Measurements from ENCODE around the gene AFF3. TPM values are rescaled to one million over a fixed set of nuclear protein-coding genes. Genes with fewer than 3 reads are reported as not detected.

AFF3 gene
- total RNA-seq, 2 donors from 2014 or later = 20.8 to 22.8 TPM

DNA sequence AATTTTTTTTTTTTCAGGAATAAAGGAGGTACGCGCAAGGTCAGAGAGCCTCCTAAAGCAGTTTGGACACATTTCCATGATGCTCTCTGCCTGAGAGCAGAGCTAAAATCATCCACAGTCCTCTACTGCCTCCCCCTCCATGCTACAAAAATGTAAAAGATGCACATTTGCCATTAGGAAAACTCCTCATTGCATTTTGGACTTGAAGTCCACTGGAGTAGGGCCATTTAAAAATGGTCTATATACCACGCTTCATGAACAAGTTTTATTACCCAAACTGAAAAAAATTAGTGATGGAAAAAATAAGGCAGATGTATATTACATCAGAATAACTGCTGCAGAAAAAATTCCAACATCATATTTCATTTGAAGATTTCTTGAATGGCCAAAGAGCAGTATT, 256.0 kb downstream of the AFF3 start:
- intact Hi-C loops (cut with DNase I) = loop anchor here in 1 of 2 donors (10.0 kb wide), 1 partner anchor 72 kb away; no protein-coding TSS in a partner anchor
- DNase-seq (no peak), ATAC-seq (no peak)

DNA sequence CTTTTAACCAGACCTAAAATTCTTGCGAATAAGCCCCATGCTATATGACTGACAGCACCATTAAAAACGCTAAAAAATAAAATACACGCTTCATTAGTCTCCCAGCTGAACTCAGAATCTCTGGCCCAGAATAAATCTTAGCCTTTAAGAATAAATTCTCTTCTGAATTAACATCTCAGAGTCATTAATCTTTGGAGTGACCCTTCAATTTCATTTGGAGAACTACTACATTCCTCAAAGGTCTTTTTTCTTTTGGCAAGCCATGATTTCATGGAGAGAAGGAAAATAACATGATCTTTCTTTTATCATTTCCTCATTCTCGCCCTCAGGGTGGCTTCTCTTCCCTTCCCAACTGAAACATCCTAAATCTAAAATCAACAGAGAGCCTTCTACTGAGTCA, 259.0 kb downstream of the AFF3 start:
- ATAC-seq = no peak
- intact Hi-C loops (cut with DNase I) = loop anchor here in 1 of 2 donors (10.0 kb wide), 1 partner anchor 69 kb away; no protein-coding TSS in a partner anchor
- DNase-seq = no peak

DNA sequence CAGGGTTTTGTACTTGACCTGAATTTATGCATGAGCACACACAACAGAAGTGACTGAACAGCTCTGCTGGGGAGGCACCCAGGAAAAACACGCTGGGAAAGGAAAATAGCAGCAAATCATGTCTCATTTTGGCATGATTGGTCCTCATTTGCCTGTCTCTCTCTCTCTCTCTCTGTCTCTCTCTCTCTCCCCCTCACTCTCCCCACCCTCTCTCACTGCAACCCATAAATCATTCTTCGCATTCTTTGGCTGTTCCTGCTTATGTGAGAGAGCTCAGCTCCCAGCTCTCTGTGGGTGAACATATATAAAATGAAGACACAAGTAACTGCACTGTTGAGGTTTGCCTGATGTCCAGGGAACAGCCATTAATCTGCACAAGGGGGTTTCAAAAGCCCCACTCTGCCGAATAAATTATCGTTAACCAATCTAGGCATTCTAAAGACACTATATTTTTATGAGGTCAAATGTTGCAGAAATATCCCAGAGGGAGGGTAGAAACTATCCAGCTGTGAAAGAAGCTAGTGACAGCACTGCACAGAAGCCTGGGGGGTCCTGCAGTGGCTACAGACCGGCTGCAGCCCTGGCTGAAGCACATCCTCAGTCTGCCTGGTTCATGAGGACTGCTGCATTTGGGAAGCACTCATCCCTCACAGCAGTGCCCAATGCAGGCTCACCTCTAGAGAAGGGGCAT, 260.3 kb downstream of the AFF3 start:
- DNase-seq (no peak), ATAC-seq (peak; percentile 67 to 78)
- intact Hi-C loops (cut with DNase I) = loop anchor here in 1 of 2 donors (10.0 kb wide), 1 partner anchor 67 kb away; no protein-coding TSS in a partner anchor

DNA sequence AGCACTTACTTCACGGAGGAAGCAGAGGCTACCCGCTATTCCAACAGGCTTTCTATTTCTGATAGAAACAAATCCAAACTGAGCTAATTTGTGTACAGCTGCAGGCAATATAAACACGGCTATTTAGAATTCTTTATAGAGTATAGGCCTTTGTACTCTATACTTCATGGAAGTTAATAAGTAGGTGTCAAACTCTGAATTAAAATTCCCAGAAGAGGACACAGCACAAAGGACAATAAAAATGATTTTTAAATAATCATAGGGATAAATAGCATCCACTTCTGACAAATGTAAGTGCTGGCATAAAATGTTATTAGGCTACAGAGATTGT, 261.5 kb downstream of the AFF3 start:
- ATAC-seq (no peak), DNase-seq (no peak)
- intact Hi-C loops (cut with DNase I) = loop anchor here in 1 of 2 donors (10.0 kb wide), 1 partner anchor 66 kb away; no protein-coding TSS in a partner anchor

DNA sequence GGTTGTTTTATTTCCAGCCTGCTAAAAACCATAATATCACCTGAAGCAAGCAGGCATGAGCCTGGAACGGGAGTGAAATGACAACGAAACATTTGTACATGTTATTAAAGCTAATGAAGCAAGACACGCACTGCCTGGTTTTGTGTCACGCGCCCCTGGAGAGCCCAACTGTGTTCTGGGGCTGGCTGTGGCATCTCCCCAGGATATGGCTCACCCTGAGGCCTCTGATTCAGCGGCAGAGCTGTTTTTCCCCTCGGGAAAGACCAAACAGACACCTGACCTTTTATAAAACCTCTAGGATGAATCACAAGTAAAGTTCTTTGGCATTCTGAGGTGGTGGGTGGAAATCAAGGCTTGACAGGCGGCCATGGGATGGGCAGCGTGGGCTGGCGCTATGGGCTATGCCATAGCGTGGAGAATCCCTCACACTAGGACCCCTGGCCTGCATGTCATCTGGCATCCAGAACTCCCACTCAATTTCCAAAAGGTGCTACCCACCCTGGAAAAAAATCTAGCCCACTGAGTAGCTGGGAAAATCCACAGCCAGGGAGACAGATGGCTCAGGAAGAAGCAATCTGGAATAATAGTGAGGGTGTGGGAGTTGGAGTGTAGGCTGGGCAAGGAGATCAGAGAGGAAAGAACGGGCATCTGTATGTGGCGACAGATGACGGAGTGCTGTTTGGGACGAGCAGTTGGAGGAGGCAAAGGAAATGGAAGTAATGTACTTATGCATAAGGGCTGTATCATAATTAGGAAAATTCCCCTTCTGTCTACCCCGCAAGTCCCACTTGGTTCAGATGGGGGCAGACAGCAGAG, 262.0 kb downstream of the AFF3 start:
- ATAC-seq (no peak), DNase-seq (no peak)
- intact Hi-C loops (cut with DNase I) = loop anchor here in 1 of 2 donors (10.0 kb wide), 1 partner anchor 66 kb away; no protein-coding TSS in a partner anchor

DNA sequence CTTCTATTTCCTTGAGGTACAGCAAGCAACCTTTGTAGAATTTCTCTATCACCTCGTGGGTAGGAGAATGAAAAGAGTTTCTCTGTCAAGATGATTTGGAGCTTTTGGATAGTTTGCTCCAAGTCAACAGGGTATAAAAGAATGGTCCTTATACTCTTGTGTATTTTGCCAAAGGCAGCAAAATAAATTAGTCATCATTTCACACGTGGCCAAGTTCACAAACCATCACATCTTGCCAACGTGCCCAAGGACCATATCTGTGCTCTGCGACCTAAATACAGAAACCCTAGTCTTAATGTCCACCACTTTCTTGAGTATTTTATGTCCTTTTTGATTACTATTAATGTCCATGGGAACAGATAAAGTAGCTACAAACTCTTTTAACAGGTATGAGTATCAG, 262.9 kb downstream of the AFF3 start:
- DNase-seq (no peak), ATAC-seq (no peak)
- intact Hi-C loops (cut with DNase I) = no loop called here

DNA sequence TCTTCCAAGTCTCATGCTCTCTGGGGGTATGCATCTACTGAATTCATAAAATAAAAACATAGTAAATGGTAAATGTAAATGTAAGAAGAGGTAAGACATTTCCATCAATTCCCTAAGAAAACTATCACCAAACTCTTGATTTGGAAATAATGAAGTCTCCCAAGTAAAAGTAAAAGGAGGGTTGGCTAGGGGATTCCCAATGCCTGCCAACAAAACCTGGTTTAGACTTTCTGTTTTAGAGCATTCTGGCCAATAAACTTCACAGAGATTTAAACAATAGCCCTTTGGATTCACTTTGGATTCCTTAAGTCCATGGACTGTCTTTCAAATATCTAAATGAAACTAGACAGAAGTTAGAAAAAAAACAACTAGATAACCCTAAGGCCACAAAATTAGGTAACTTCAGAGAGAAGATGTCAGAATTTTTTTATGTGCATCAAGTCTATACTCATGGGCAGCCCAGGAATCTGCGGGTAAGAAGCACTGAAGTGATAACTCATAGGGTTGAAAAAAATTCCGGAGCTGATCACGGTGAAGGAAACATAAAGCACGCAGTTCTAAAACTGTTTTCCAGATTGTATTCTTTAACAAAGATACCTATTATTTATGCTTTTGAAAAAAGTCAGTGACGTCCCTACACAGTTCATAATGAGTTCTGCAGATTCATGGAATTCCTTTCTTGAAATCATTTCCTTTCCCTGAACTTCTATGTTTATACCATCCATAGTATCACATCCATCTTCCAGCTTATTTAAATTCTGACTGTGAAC, 263.6 kb downstream of the AFF3 start:
- ATAC-seq (no peak), DNase-seq (no peak)
- intact Hi-C loops (cut with DNase I) = no loop called here

DNA sequence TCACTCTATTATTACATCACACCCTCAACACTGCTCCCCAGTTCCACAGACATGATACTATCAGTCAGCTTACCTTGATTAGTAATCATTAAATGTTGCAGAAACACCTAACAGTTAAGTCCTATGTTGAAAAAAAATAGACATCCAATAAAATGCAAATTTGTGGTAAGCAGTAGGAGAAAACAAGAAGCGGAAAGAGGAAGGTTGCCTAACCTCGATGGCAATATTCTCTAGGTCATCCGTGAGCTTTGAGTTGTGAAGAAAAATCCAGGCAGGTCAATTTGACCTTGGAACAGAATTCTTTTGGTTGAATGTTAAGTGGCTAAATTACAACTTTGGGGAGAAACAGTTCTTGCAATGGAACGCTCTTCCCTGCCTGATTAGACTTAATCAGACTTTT, 264.4 kb downstream of the AFF3 start:
- intact Hi-C loops (cut with DNase I) = no loop called here
- no peak for ATAC-seq
- DNase-seq = no peak

DNA sequence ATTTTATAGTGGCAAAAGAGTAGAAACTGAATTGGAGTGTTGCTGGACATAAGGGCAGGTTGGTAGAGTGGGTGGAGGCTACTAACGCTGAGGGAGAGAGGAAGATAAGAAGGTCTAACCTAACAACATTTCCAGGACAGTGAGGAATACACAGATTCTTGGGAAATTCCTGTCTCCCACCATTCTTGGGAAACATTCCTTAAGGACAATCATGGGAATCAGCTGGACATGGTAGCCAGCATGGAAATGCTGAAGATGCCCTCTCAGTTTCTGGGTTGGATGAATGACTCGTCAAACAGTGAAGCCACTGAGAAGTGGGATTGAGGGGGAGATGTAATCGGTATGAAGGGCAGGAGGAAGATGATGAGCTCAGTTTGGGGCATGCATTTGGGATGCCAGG, 265.4 kb downstream of the AFF3 start:
- no peak for DNase-seq
- ATAC-seq = no peak
- intact Hi-C loops (cut with DNase I) = no loop called here

DNA sequence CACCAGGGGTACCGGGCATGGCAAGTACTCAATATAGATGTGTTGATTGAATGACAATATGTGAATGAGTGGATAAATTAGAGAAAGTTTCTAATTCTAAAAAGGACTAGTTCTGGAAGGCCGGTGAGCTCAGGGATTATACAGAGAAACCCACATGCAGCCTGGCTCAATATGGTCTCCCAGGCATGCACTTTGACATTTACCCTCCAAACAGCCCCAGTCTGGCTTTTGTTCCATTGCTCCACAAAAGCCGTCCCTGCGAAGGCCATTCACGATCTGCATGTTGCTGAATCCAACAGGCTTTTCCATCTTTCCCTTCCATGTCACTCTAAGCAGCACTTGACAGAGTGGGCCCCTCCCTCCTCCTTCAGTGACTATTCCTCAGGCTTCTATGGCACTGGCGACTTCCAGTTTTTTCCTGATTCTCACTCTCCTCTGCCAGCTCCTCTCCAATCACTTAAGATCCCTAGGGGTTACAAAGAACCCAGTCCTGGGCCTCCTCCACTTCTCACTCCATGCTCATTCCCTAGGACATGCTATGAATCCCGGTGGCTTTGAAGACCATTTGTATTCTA, 266.7 kb downstream of the AFF3 start:
- intact Hi-C loops (cut with DNase I) = no loop called here
- DNase-seq (no peak), ATAC-seq (no peak)

DNA sequence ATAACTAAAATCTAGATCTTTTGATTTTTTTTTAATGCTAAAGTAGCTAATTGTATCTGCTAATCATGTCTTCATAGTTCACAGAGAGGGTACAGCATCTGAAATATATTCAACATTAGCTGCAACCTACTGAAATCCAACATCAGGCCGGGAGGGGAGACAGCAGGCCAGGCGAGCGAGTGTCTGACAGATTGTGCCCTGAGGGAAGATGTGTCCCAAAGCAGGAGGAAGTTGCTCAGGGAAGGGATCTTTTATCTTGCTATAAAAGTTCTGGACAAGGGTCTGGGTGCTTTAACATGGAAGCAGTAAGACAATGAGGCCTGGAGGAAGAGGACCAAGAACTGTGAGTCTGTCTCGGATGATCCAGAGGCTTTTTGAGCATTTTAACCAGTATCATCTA, 274.1 kb downstream of the AFF3 start:
- intact Hi-C loops (cut with DNase I) = no loop called here
- DNase-seq (no peak), ATAC-seq (no peak)

DNA sequence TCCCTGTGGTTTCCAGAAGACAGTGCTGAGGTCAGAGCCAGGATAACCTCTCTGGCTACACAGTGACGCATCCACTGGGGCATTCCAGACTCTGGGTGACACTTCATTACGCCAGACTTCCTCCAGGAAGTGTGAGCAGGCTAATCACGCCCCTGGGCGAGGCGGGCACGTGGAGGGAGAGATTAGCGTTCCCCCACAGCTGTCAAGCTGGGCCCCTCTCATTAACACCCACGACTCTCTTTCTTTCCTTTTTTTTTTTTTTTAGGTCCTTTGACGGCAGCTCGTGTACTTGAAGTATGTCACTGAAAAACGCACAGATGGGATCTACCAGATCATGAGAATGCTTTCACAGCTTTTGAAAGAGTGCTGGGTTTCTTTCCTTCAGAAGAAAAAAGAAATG, 274.6 kb downstream of the AFF3 start:
- intact Hi-C loops (cut with DNase I) = no loop called here
- peak in 1 of 2 donors; percentile 59 for ATAC-seq
- peak; percentile 29 for DNase-seq

DNA sequence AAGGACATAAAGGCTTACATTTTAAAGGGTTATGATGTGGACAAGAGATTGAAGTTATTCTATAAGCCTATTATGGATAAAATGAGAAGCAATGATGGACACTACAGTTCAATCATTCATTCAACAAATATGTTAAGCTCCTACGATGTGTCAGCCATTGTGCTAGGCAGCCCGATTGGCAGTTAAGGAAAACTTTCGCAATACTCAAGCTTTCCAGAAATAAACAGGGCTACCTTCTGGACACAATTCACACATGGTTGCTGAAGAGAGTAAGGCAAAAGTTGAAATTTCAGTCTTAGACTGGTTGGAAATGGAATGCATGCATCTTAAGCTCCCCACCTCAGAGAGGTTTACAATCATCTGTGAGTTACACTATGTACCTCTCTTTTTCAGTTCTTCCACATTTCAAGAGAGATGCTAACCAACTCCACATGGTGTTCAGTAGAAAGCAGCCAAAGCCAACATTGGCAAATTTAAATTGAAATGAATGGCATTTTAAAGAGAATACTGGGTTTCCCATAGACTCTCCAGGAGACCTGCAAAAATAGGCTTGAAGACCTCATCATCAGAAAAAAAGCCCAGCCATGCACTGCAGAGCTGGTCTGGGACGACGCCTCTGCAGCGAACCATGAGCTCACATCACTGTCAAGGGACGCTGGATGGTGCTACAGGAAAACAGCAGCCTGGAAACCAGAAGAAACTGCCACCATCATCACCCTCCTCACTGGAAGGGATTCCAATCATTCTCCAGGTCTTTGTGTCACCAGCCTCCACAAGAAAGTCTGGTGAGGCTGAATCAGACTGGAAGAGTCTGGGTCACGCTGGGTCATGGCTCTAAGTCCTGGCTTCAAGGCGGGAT, 276.3 kb downstream of the AFF3 start:
- DNase-seq (no peak), ATAC-seq (no peak)
- intact Hi-C loops (cut with DNase I) = no loop called here

DNA sequence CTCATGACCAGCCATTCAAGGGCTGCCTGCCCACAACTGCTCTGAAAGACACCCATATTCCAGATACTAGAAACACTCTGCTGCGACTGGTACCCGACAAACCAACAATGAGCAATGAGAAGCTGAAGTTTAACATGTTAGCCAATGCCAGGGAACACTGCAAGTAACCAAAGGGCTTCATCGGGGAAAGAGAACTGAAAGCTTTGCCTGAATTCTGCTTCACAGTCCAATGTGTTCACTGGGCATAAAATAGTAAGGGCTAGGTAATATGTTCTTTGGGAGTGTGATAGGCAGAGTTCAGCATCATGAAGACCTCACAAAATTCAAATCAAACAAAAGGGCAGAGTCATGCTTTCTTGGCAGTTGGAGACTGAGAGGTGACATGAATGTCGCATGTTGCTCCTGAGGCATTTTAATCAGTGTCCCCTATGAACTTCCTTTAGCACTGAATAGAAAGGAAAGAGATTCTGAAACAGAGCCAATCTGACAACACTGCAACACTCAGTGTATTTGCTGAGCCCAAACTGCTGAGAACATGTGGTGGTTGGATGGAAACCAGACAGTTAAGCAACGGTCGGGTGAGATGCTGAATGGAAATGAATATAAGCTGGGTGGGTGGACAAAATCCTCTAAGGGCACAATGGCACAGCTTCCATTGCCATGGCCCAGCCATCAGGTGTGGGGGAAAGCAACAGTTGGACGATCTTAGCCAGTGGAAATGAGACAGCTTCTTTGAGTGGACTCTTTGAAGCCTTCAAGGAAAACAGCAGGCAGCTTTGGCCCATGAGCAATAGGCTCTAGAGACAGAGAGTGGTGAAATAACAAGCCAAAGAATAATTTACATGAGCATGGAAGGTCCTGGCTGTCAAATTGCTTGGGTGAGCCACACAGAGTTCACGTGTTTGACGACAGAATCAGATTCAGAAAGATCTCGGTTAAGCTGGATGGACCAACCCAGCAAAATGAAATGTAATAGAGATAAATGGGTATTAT, 277.5 kb downstream of the AFF3 start:
- DNase-seq (peak; percentile 21), ATAC-seq (peak; percentile 80 to 81)
- intact Hi-C loops (cut with DNase I) = no loop called here

DNA sequence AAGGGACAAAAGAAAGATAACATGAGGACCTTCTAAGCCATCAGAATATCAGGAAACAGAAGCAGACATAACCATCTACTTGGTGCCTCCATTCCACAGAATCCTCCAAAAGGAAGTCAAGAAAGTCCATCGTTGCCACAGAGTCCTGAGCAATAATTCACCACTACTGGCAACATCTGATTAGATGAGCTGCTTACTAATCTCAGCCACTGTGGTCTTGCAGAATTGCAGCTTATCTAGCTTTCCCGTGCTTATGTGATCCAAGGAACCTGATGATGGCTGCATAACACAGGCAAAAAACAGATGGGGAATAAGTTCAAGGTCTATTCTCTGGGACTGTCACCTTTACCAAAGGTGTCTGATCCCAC, 278.5 kb downstream of the AFF3 start:
- intact Hi-C loops (cut with DNase I) = no loop called here
- no peak for ATAC-seq
- DNase-seq = no peak

DNA sequence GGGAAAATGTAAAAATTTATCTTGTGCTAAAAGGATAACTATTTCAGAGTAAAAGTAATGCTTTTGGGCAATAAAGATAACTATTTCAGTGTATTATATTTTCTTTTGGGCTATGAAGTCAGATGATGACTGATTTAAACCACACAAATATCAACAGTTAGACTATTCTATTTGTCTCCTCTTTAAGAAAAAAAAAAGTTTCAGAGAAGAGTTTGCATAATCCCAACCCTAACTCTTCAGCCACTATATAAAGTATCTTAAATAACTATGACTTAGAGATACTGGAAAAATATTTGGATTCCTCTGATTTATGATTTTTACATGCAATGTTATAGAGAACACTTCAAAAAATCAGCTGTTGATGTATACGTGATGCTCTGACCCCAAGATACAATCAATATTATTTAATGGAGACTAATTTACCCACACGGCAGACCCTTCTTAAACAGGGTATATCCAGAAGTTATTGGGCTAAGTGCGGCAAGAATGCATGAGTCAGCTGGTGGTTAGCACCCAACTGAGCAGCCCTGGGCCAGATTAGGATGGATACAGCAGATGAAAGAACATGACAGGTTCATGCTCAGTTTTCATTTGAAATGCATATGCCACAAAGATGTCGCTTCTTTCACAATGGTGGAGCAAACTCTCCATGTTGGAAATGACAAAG, 279.0 kb downstream of the AFF3 start:
- ATAC-seq (no peak), DNase-seq (no peak)
- intact Hi-C loops (cut with DNase I) = no loop called here

DNA sequence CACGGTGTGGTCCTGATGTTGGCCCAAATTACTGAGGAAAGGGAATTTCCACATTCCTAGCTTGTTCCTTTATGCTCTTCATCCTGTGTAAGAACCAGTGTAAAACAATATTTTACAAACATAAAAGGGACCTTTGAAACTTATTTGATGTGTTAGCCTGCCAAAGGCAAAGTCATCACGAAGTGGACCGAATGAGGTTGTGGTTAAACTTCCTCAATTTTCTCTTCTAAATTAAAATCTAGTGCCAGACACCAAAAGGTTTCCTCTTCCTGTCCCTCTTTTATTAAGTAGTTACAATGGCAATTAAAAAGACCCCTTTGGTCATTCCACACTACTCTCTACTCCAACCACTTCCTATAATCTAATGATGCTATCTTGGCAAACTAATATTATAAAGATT, 279.8 kb downstream of the AFF3 start:
- intact Hi-C loops (cut with DNase I) = no loop called here
- DNase-seq = no peak
- ATAC-seq = no peak
